Stomach (tissue), 9 donors: ENCODE measurements around the gene ZNF333. TPM values are rescaled to one million over a fixed set of nuclear protein-coding genes. Genes with fewer than 3 reads are reported as not detected.

Experiments used
- DNase-seq, 2 donors: peaks; one replicate each; pipeline versions ENCODE4 v3.0.0 to v3.0.0-alpha.2; 2013 to 2019
- H3K27ac ChIP-seq, 5 donors: fragments of 200-600 bp in 4 of 5; sonication (generic) in 4 of 5; one replicate each; pipeline ENCODE4 v1.5.1; 2013 to 2019; ENCODE audit warnings: mild to moderate bottlenecking in 1 of 5, moderate library complexity in 1 of 5
- H3K27me3 ChIP-seq, 3 donors: fragments of 200-600 bp; sonication (generic); one replicate each; pipeline ENCODE4 v1.5.1; 2017 to 2019; ENCODE audit warnings: mixed run types in 1 of 3
- H3K36me3 ChIP-seq, 4 donors: fragments of 200-600 bp; sonication (generic); 1 replicate in 3 of 4; 2 replicates in 1 of 4; pipeline ENCODE4 v1.5.1; 2016 to 2019
- H3K4me1 ChIP-seq, 4 donors: fragments of 200-600 bp; sonication (generic); one replicate each; pipeline ENCODE4 v1.5.1; 2016 to 2019
- H3K4me3 ChIP-seq, 4 donors: fragments of 200-600 bp; sonication (generic) in 3 of 4; one replicate each; pipeline ENCODE4 v1.5.1; 2016 to 2019; ENCODE audit warnings: mild to moderate bottlenecking in 1 of 4
- H3K9me3 ChIP-seq, 4 donors: fragments of 200-600 bp; sonication (generic); one replicate each; pipeline ENCODE4 v1.5.1; 2016 to 2019
- EP300 ChIP-seq: sonication (generic); formaldehyde crosslinking; IDR thresholded peaks from one replicate; pipeline ENCODE4 v1.6.1; 2017; ENCODE audit warnings: antibody characterized with exemption
- POLR2A ChIP-seq, 4 donors: fragments of 450-650 bp; IDR thresholded peaks; one replicate each; pipeline ENCODE4 v1.6.1; 2016; ENCODE audit warnings: antibody characterized with exemption in 4 of 4, control low read depth in 2 of 4, mild to moderate bottlenecking in 1 of 4, moderate library complexity in 1 of 4
- POLR2AphosphoS5 ChIP-seq, 3 donors: sonication (generic); formaldehyde crosslinking; IDR thresholded peaks; one replicate each; pipeline ENCODE4 v1.6.1; 2016; ENCODE audit warnings: antibody characterized with exemption in 3 of 3
- WGBS, 5 donors: extraction: QIAGEN DNeasy Blood & Tissue Kit in 3 of 5; methylation state at CpG; one replicate each; pipeline versions ENCODE4 v1.1.5 to v1.1.7; 2013 to 2018; 5-methylcytosine and 5-hydroxymethylcytosine counted together
- intact Hi-C: fragments of 100-400 bp; cut with DNase I; formaldehyde crosslinking; loops from one replicate; pipeline ENCODE4 v1.15.1; 2023; ENCODE audit warnings: low total_unique reads
- polyA plus RNA-seq, 3 donors: library from polyadenylated mRNA; stranded (reverse); fragments of 200-250 nt; gene quantifications; one replicate each; pipeline ENCODE4 v1.2.3, GENCODE V29; 2013
- total RNA-seq, 5 donors: library from RNA; depleted of rRNA; stranded (reverse); fragments of >200 nt; gene quantifications; one replicate each; pipeline versions ENCODE4 v1.1.0 to v1.2.3, GENCODE V29; 2014 to 2016
- TF ChIP-seq, protein P1 (sequence below), 7 experiments: fragments of 450-650 bp in 4 of 7; fragments of 200-600 bp in 3 of 7; sonication (generic) in 3 of 7; IDR thresholded peaks; one replicate each; pipeline ENCODE4 v1.5.1; 2016 to 2019; ENCODE audit warnings: antibody characterized with exemption in 7 of 7, control low read depth in 2 of 7, mild to moderate bottlenecking in 1 of 7
- donor health status: healthy with polysubstance abuse.
- donor health status: Bipolar disorder and iron deficiency.
- donor health status: healthy.

Gene ZNF333
- total and polyA plus RNA-seq, 8 donors, result 3.8 to 25.9 (median 5.2) TPM

DNA sequence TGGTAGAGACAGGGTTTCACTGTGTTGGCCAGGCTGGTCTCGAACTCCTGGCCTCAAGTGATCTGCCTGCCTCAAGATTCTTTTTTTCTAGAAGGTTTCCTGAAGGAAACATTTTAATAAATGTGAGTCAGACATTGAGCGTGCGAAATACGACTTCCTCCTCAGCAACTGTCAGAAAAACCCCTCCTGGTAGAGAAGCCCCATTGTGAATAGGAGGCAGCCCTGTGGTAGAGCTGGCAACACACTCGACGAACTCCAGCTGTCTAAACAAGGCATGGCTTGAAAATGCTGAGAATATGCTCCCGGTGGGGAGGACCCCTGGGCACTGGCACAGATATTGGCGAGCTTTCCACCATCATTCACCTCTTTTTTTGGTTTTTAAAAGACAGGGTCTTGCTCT, 9.8 kb downstream of the ZNF333 start:
- H3K27me3 ChIP-seq, result no peaks in the 10 kb centered on the region
- no peak overlapping the region for H3K4me3 ChIP-seq
- intact Hi-C loops, result loop anchor here (10.0 kb wide), 1 partner anchor 135 kb away; no protein-coding TSS in a partner anchor
- H3K4me1 ChIP-seq, result no peaks in the 10 kb centered on the region
- H3K9me3 ChIP-seq, result peaks cover 0 to 6% (median 0%) of the 10 kb centered on the region in 4 donors
- H3K36me3 ChIP-seq, result peaks cover 89 to 99% (median 98%) of the 10 kb centered on the region in 4 donors
- no peak for DNase-seq
- WGBS, 5 donors, result 78 to 95% (median 92%) methylated on average over 8 of the region's 8 CpGs
- TF ChIP-seq POLR2A (IDR thresholded peaks at IDR 0.05) (no peak), EP300 (no peak), POLR2AphosphoS5 (IDR thresholded peaks at IDR 0.05) (no peak)
- TF ChIP-seq, protein P1, sequence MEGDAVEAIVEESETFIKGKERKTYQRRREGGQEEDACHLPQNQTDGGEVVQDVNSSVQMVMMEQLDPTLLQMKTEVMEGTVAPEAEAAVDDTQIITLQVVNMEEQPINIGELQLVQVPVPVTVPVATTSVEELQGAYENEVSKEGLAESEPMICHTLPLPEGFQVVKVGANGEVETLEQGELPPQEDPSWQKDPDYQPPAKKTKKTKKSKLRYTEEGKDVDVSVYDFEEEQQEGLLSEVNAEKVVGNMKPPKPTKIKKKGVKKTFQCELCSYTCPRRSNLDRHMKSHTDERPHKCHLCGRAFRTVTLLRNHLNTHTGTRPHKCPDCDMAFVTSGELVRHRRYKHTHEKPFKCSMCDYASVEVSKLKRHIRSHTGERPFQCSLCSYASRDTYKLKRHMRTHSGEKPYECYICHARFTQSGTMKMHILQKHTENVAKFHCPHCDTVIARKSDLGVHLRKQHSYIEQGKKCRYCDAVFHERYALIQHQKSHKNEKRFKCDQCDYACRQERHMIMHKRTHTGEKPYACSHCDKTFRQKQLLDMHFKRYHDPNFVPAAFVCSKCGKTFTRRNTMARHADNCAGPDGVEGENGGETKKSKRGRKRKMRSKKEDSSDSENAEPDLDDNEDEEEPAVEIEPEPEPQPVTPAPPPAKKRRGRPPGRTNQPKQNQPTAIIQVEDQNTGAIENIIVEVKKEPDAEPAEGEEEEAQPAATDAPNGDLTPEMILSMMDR (IDR thresholded peaks at IDR 0.05), result no peak
- H3K27ac ChIP-seq, result no peak overlapping the region

DNA sequence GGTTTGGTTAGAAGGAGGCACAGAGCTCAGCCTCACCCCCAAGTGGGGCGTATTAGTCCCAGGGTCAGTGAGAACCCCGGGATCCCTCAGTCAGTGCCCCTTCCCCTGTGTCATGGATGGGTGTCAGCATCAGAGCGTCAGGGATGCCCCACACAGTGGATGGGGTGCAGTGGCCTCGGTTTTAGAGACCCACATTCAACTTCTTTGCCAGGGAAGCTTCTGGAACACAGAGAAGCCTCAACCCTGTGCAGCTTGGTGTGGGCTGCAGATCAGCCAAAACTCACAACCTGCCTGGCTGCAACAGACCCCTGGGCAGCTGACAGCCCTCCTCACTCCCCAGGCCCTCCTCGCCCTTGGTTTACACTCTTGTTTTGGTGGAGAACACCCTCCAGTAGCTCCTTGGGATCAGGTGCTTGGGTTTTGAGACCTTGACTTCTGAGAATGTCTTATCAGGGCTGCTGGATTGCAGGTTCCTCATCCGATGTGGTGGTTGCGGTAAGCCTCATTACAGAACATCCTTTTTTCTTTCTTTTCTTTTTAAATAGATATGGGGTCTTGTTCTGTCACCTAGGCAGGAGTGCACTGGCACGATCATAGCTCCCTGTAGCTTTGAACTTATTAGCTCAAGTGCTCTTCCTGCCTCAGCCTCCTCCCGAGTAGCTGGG, 11.0 kb downstream of the ZNF333 start:
- Histone ChIP-seq H3K9me3 (peaks cover 0 to 6% (median 0%) of the 10 kb centered on the region in 4 donors), H3K4me3 (no peak overlapping the region), H3K36me3 (peaks cover 89 to 99% (median 98%) of the 10 kb centered on the region in 4 donors), H3K4me1 (no peaks in the 10 kb centered on the region), H3K27me3 (no peaks in the 10 kb centered on the region), H3K27ac (no peak overlapping the region)
- no peak for TF ChIP-seq EP300
- no peak for TF ChIP-seq POLR2AphosphoS5 (IDR thresholded peaks at IDR 0.05)
- TF ChIP-seq, protein P1 (IDR thresholded peaks at IDR 0.05), result no peak
- no peak for TF ChIP-seq POLR2A (IDR thresholded peaks at IDR 0.05)
- intact Hi-C loops, result no loop called here
- DNase-seq, result no peak
- 94 to 99% (median 96%) methylated on average over 8 to 9 of the region's 9 CpGs for WGBS, 5 donors

DNA sequence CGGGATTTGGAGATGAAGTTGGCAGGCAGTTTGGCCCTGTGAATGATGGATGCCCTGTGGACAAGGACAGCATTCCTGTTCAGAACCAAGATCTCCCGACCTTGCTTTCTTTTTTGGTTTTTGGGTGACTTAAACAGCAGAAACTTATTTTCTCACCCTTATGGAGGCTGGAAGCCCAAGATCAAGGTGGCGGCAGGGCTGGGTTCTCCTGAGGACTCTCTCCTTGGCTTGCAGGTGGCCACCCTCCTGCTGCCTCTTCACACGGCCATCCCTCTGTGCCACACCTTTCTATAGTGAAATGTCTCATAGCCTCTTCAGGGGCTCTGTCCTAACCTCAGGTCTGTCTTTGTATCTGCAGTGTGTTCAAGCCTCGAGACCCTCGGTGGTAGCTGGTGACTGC, 14.0 kb downstream of the ZNF333 start:
- no peaks in the 10 kb centered on the region for H3K4me1 ChIP-seq
- H3K27ac ChIP-seq, result no peak overlapping the region
- H3K36me3 ChIP-seq, result peaks cover 88 to 100% (median 99%) of the 10 kb centered on the region in 4 donors
- H3K27me3 ChIP-seq, result no peaks in the 10 kb centered on the region
- TF ChIP-seq, protein P1 (IDR thresholded peaks at IDR 0.05), result no peak
- TF ChIP-seq EP300, result no peak
- no peak for TF ChIP-seq POLR2A (IDR thresholded peaks at IDR 0.05)
- no peak for TF ChIP-seq POLR2AphosphoS5 (IDR thresholded peaks at IDR 0.05)
- no peak overlapping the region for H3K4me3 ChIP-seq
- DNase-seq, result no peak
- intact Hi-C loops, result no loop called here
- peaks cover 0 to 6% (median 0%) of the 10 kb centered on the region in 4 donors for H3K9me3 ChIP-seq
- 91 to 100% (median 95%) methylated on average over 6 of the region's 6 CpGs for WGBS, 5 donors

DNA sequence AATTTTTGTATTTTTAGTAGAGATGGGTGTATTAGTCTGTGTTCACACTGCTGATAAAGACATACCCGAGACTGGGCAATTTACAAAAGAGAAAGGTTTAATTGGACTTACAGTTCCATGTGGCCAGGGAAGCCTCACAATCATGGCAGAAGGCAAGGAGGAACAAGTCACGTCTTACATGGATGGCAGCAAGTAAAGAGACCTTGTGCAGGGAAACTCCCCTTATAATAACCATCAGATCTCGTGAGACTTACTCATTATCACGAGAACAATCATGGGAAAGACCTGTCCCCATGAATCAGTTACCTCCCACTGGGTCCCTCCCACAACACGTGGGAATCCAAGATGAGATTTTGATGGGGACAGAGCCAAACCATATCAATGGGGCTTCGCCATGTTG, 14.6 kb downstream of the ZNF333 start:
- TF ChIP-seq POLR2A (IDR thresholded peaks at IDR 0.05), result no peak
- TF ChIP-seq EP300, result no peak
- TF ChIP-seq POLR2AphosphoS5 (IDR thresholded peaks at IDR 0.05), result no peak
- TF ChIP-seq, protein P1 (IDR thresholded peaks at IDR 0.05), result no peak
- Histone ChIP-seq H3K4me1 (no peaks in the 10 kb centered on the region), H3K27ac (no peak overlapping the region), H3K4me3 (no peak overlapping the region), H3K36me3 (peaks cover 89 to 100% (median 99%) of the 10 kb centered on the region in 4 donors), H3K9me3 (peaks cover 0 to 6% (median 0%) of the 10 kb centered on the region in 4 donors), H3K27me3 (no peaks in the 10 kb centered on the region)
- DNase-seq, result no peak
- intact Hi-C loops, result no loop called here
- 88 to 96% (median 93%) methylated on average over 6 of the region's 6 CpGs for WGBS, 5 donors
